Measurements from ENCODE around the gene TRMT10A. TPM values are rescaled to one million over a fixed set of nuclear protein-coding genes. Genes with fewer than 3 reads are reported as not detected.
A peak's percentile ranks its signal among the peaks of the same experiment; 100 is the strongest.

Gene TRMT10A
- total RNA-seq, 1 experiment from 2014 or later: 6.1 TPM

DNA sequence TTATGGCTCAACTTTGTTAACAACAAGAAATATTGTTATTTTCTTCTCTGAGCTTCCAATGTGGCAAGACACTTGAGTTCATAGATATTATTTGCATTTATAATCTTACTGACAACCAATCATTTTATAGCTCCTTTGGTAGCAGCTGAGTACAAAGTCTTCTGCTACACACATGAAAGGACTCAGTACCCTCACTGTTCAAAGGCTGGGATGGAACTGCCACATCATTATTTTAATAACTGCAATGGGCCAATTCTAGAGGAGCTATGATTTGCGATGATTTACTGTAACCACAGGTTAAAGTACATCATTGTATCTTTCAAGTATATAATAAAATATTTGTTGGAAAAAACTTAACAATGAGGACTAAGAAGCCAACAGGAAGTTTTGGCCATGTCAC is 21.7 kb upstream of the TRMT10A start:
- Histone ChIP-seq H3K27ac (no peak overlapping the region), H3K79me2 (ENCODE audit: low read depth) (no peaks in the 10 kb centered on the region), H3K4me3 (no peak overlapping the region), H4K20me1 (ENCODE audit: insufficient read depth) (no peaks in the 10 kb centered on the region), H3K4me1 (replicated peaks; ENCODE audit: insufficient read depth) (peaks cover 22% of the 10 kb centered on the region), H3F3A (ENCODE audit: insufficient read depth, low read depth) (peaks cover 7% of the 10 kb centered on the region), H3K36me3 (ENCODE audit: low read depth) (no peaks in the 10 kb centered on the region), H3K27me3 (ENCODE audit: insufficient read depth, low read depth) (no peaks in the 10 kb centered on the region), H3K9me2 (ENCODE audit: insufficient read depth) (no peaks in the 10 kb centered on the region), H3K9me3 (ENCODE audit: insufficient read depth, low read depth) (no peaks in the 10 kb centered on the region), H2AFZ (no peak overlapping the region), H3K4me2 (no peak overlapping the region)
- intact Hi-C loops (cut with micrococcal nuclease; ENCODE audit: unreplicated experiment): no loop called here
- ChIA-PET POLR2A (ENCODE audit: unreplicated experiment) (no interaction called here), CTCF (interaction anchor here (0.6 kb wide), 1 partner anchor 469 kb away, joined by 3 read pairs; no protein-coding TSS in a partner anchor)
- DNase-seq: no peak
- TF ChIP-seq CTCF (conservative IDR thresholded peaks at IDR 0.05) (no peak), EZH2 (IDR thresholded peaks at IDR 0.05; ENCODE audit: low read depth) (no peak)
- no TSS peak for BruUV-seq (replicated peaks)

- H3K9me3 ChIP-seq (ENCODE audit: insufficient read depth, low read depth): no peaks in the 10 kb centered on the region
- H3K27me3 ChIP-seq (ENCODE audit: insufficient read depth, low read depth): no peaks in the 10 kb centered on the region
- POLR2A ChIA-PET (ENCODE audit: unreplicated experiment): no interaction called here
- DNase-seq: no peak
- no peaks in the 10 kb centered on the region for H4K20me1 ChIP-seq (ENCODE audit: insufficient read depth)
- BruUV-seq (replicated peaks): no TSS peak
- intact Hi-C loops (cut with micrococcal nuclease; ENCODE audit: unreplicated experiment): no loop called here
- no peaks in the 10 kb centered on the region for H3F3A ChIP-seq (ENCODE audit: insufficient read depth, low read depth)
- H3K27ac ChIP-seq: no peak overlapping the region
- CTCF ChIA-PET: no interaction called here
- no peaks in the 10 kb centered on the region for H3K4me1 ChIP-seq (replicated peaks; ENCODE audit: insufficient read depth)
- no peak for TF ChIP-seq EZH2 (IDR thresholded peaks at IDR 0.05; ENCODE audit: low read depth)
- TF ChIP-seq CTCF (conservative IDR thresholded peaks at IDR 0.05): no peak
- no peaks in the 10 kb centered on the region for H3K9me2 ChIP-seq (ENCODE audit: insufficient read depth)
- H2AFZ ChIP-seq: no peak overlapping the region
- H3K4me3 ChIP-seq: no peak overlapping the region
- no peaks in the 10 kb centered on the region for H3K36me3 ChIP-seq (ENCODE audit: low read depth)
- H3K79me2 ChIP-seq (ENCODE audit: low read depth): no peaks in the 10 kb centered on the region
- no peak overlapping the region for H3K4me2 ChIP-seq
Observed at GRCh38 chr4:99578714-99579113, 14.9 kb upstream of the TRMT10A start.

GRCh38 chr4:99574530-99575324 is 10.9 kb upstream of the TRMT10A start, which contains the start of gene MTTP:
TSS of gene MTTP (plus strand) at chr4:99574824. CDS start at chr4:99574910, 86 bp downstream.
- H3K79me2 ChIP-seq (ENCODE audit: low read depth): no peaks in the 10 kb centered on the region
- no peak within 1 kb of the TSS for H3K27ac ChIP-seq
- H3F3A ChIP-seq (ENCODE audit: insufficient read depth, low read depth): no peaks in the 10 kb centered on the region
- H4K20me1 ChIP-seq (ENCODE audit: insufficient read depth): no peaks in the 10 kb centered on the region
- intact Hi-C loops (cut with micrococcal nuclease; ENCODE audit: unreplicated experiment): no loop called here
- ChIA-PET CTCF (no interaction called here), POLR2A (ENCODE audit: unreplicated experiment) (no interaction called here)
- DNase-seq: no peak
- H3K4me1 ChIP-seq (replicated peaks; ENCODE audit: insufficient read depth): no peaks in the 10 kb centered on the region
- no peaks in the 10 kb centered on the region for H3K27me3 ChIP-seq (ENCODE audit: insufficient read depth, low read depth)
- no peak within 1 kb of the TSS for H3K4me2 ChIP-seq
- no peak within 1 kb of the TSS for H3K4me3 ChIP-seq
- H3K36me3 ChIP-seq (ENCODE audit: low read depth): no peaks in the 10 kb centered on the region
- no peak for TF ChIP-seq CTCF (conservative IDR thresholded peaks at IDR 0.05)
- no TSS peak for BruUV-seq (replicated peaks)
- no peaks in the 10 kb centered on the region for H3K9me2 ChIP-seq (ENCODE audit: insufficient read depth)
- H3K9me3 ChIP-seq (ENCODE audit: insufficient read depth, low read depth): no peaks in the 10 kb centered on the region
- H2AFZ ChIP-seq: peak within 1 kb of the TSS; percentile 40; the same call in 1 of the 2 replicates

Measured in PC-9 (cell line).